Posterior cingulate gyrus (tissue), 11 donors: ENCODE measurements around the gene ROCK2.

Source experiments
- DNase-seq, 10 donors: peaks; one replicate each; pipeline versions ENCODE4 v3.0.0 to v3.0.0-alpha.2; 2020 to 2021; ENCODE audit warnings: mixed read lengths in 3 of 10
- intact Hi-C: fragments of 100-400 bp; cut with DNase I; formaldehyde crosslinking; loops from one replicate; pipeline ENCODE4 v1.15.1; 2023

The ROCK2 gene

GRCh38 chr2:11141319-11141718 lies 203.1 kb downstream of the ROCK2 start:
- DNase-seq: peak in 3 of 10 donors; percentile 3 to 26 (median 4)
- intact Hi-C loops: no loop called here

- intact Hi-C loops: no loop called here
- no peak for DNase-seq
Observed at GRCh38 chr2:11140492-11140891, 203.9 kb downstream of the ROCK2 start.

- intact Hi-C loops: loop anchor here (5.0 to 10.0 kb wide), 2 partner anchors 310 to 448 kb away; no protein-coding TSS in a partner anchor
- DNase-seq: peak in 2 of 10 donors; percentile 2 to 41
Observed at GRCh38 chr2:11134349-11134748, 210.1 kb downstream of the ROCK2 start.

GRCh38 chr2:11133936-11134320 lies 210.5 kb downstream of the ROCK2 start:
- peak in 2 of 10 donors; percentile 12 to 24 for DNase-seq
- intact Hi-C loops: loop anchor here (5.0 to 10.0 kb wide), 2 partner anchors 311 to 448 kb away; no protein-coding TSS in a partner anchor

GRCh38 chr2:11133238-11133935 lies 211.0 kb downstream of the ROCK2 start:
- DNase-seq: peak in 2 of 10 donors; percentile 79 to 82
- intact Hi-C loops: loop anchor here (5.0 to 10.0 kb wide), 2 partner anchors 311 to 449 kb away; no protein-coding TSS in a partner anchor

GRCh38 chr2:11132036-11132671 lies 212.3 kb downstream of the ROCK2 start:
- intact Hi-C loops: loop anchor here (1.0 to 10.0 kb wide), 3 partner anchors 280 to 450 kb away; no protein-coding TSS in a partner anchor
- peak in 9 of 10 donors; percentile 25 to 92 (median 52) for DNase-seq

- intact Hi-C loops: loop anchor here (5.0 to 10.0 kb wide), 2 partner anchors 313 to 451 kb away; no protein-coding TSS in a partner anchor
- peak in 2 of 10 donors; percentile 75 to 79 for DNase-seq
Observed at GRCh38 chr2:11131166-11131920, 213.1 kb downstream of the ROCK2 start.
